ENCODE data around the gene PBX2.

DNA sequence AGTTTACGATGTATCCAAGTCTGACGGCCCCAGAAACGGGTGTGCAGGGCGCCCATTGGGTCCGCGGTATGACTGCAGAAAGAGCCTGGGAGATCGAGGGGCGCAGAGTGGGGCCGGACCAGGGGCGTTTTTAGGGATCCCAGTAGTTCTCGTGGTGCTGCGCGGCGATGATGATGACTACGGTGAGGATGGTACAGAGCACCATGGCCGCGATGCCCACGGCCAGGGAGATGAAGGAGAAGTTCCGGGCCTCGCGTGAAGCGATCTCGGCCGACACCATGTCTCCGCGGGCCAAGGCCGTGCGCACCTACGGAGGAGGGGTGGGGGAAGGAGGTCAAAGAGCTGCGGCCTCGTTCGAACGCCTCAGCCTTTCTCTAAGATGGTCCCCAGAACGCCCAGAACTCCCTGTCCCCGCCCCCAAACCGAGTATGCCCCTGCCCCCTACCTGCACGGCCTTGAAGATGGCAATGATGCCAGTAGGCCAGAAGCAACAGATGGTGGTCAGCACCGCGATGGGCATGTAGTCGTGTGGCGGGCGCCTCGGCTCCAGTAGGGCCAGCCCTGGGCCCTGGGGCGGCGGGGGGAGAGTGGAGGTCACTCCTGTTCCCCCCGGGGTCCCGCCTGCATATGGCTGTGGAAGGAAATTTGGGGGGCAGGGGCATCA is 40.8 kb downstream of the PBX2 start:
- TF ChIP-seq, protein P1, sequence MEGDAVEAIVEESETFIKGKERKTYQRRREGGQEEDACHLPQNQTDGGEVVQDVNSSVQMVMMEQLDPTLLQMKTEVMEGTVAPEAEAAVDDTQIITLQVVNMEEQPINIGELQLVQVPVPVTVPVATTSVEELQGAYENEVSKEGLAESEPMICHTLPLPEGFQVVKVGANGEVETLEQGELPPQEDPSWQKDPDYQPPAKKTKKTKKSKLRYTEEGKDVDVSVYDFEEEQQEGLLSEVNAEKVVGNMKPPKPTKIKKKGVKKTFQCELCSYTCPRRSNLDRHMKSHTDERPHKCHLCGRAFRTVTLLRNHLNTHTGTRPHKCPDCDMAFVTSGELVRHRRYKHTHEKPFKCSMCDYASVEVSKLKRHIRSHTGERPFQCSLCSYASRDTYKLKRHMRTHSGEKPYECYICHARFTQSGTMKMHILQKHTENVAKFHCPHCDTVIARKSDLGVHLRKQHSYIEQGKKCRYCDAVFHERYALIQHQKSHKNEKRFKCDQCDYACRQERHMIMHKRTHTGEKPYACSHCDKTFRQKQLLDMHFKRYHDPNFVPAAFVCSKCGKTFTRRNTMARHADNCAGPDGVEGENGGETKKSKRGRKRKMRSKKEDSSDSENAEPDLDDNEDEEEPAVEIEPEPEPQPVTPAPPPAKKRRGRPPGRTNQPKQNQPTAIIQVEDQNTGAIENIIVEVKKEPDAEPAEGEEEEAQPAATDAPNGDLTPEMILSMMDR (IDR thresholded peaks at IDR 0.05), result no peak
- TF ChIP-seq POLR2A (IDR thresholded peaks at IDR 0.05) (no peak), EP300 (IDR thresholded peaks at IDR 0.05) (no peak)

Data from ovary (tissue), 3 donors.